WI38 (cell line): Measurements from ENCODE around the gene EVI5L.
"Not testable (repeated sequence)": the region's sequence is repeated elsewhere in the genome, so short reads cannot be mapped to it uniquely, and the experiment has no call there.

Source experiments
- H3K4me3 ChIP-seq: 2 replicates; pipeline ENCODE4 v1.5.1; 2011; ENCODE audit warnings: low read depth, mild to moderate bottlenecking, control low read depth, low read length
- CTCF ChIP-seq: IDR thresholded peaks from 2 replicates; pipeline ENCODE4 v1.5.1; 2012; ENCODE audit warnings: low read depth, mild to moderate bottlenecking, control low read depth, low read length

The EVI5L gene

GRCh38 chr19:7856679-7857663 lies 27.0 kb downstream of the EVI5L start:
- no peak for TF ChIP-seq CTCF
- no peak overlapping the region for H3K4me3 ChIP-seq

GRCh38 chr19:7857727-7858108 lies 27.7 kb downstream of the EVI5L start:
- TF ChIP-seq CTCF: no peak
- no peak overlapping the region for H3K4me3 ChIP-seq

GRCh38 chr19:7858109-7858770 lies 28.2 kb downstream of the EVI5L start:
- no peak overlapping the region for H3K4me3 ChIP-seq

DNA sequence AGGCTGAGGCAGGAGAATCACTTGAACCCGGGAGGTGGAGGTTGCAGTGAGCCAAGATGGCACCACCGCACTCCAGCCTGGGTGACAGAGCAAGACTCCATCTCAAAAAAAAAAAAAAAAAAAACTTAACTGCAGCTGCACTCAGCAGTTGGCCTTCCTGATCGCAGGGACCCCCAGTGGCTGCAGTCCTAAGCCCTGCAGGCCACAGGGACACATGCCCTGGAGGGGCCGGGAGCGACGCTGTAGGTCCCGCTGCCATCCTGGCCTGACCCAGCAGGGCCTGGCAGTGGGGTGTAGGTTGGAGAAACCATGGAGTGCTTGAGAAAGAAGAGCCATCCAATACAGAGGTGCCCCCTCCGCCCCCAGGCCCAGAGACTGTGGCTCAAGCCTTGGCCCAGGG lies 29.1 kb downstream of the EVI5L start:
- not testable (repeated sequence) for H3K4me3 ChIP-seq

More at GRCh38 chr19:7858109-7858770, 28.2 kb downstream of the EVI5L start:
- TF ChIP-seq CTCF: no peak

GRCh38 chr19:7859831-7860713 lies 30.1 kb downstream of the EVI5L start:
- TF ChIP-seq CTCF: no peak
- H3K4me3 ChIP-seq: no peak overlapping the region

DNA sequence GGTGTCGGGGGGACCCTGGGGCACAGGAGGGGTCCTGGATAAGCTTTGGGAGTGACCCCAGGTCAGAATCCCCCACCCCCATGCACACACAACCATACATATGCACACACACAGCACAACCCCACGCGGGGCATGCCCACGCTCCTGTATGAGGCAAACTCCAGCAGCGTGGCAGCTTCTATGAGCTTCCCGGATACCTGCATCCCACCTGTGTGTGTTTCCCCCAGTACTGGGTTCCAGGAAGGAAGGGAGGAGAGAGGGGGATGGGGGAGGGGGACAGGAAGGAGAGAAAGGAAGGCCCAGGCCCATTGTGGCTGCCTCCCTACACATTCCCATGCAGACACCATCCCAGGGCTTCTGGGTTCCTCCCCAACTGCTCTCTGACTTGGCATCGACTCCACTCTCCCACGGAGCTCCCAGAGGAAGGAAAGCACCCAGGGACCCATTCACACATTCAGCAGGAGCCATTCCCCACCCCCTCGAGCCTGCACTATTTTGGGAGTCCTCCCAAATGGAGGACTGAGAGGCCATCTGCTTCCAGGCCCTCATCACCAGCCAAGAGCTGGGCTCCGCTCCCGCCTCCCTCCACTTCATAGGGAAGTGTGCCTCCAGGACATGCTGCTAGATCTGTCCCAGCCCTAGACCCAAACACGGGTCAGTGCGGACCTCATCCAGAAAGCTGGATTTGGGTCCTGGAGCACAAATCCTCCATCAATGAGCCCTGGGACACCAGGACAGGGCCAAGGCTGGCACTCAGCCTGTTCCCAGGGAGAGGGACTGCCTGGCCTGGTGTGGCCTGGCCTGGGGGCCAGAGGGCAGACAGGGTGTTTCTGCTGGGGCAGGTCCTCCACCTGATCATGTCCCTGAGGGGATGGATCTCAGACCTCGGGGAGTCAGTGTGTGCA lies 30.9 kb downstream of the EVI5L start:
- H3K4me3 ChIP-seq: no peak overlapping the region

More for the DNA sequence above, 30.9 kb downstream of the EVI5L start:
- no peak for TF ChIP-seq CTCF
